HG02852 (cell line): ENCODE results near the gene CLSTN2.

Experiments
- ATAC-seq: cut with Tn5 transposase; IDR thresholded peaks from one replicate; pipeline ENCODE4 v1.9.1; 2021; ENCODE audit warnings: mild to moderate bottlenecking, moderate library complexity; ENCODE audit not compliant: unreplicated experiment

The CLSTN2 gene

GRCh38 chr3:140051019-140051957 lies 116.3 kb downstream of the CLSTN2 start:
- no peak for ATAC-seq

GRCh38 chr3:140052771-140053702 lies 118.1 kb downstream of the CLSTN2 start:
- ATAC-seq = no peak

GRCh38 chr3:140053794-140054193 lies 118.8 kb downstream of the CLSTN2 start:
- no peak for ATAC-seq

GRCh38 chr3:140055092-140055791 lies 120.3 kb downstream of the CLSTN2 start:
- no peak for ATAC-seq

GRCh38 chr3:140056047-140056446 lies 121.1 kb downstream of the CLSTN2 start:
- no peak for ATAC-seq

- ATAC-seq = no peak
Measured at GRCh38 chr3:140061211-140061610, 126.2 kb downstream of the CLSTN2 start.

- no peak for ATAC-seq
Measured at GRCh38 chr3:140062461-140062860, 127.5 kb downstream of the CLSTN2 start.

- ATAC-seq = no peak
Measured at GRCh38 chr3:140067487-140067886, 132.5 kb downstream of the CLSTN2 start.

- no peak for ATAC-seq
Measured at GRCh38 chr3:140068494-140069017, 133.6 kb downstream of the CLSTN2 start.

GRCh38 chr3:140073278-140074045 lies 138.5 kb downstream of the CLSTN2 start:
- no peak for ATAC-seq

- ATAC-seq = no peak
Measured at GRCh38 chr3:140076552-140076951, 141.6 kb downstream of the CLSTN2 start.

- no peak for ATAC-seq
Measured at GRCh38 chr3:140077406-140077805, 142.4 kb downstream of the CLSTN2 start.

GRCh38 chr3:140078343-140078742 lies 143.4 kb downstream of the CLSTN2 start:
- ATAC-seq = no peak

GRCh38 chr3:140078940-140079339 lies 144.0 kb downstream of the CLSTN2 start:
- no peak for ATAC-seq

GRCh38 chr3:140081887-140082286 lies 146.9 kb downstream of the CLSTN2 start:
- no peak for ATAC-seq

GRCh38 chr3:140085001-140085400 lies 150.0 kb downstream of the CLSTN2 start:
- no peak for ATAC-seq

- no peak for ATAC-seq
Measured at GRCh38 chr3:140086642-140087041, 151.7 kb downstream of the CLSTN2 start.

- no peak for ATAC-seq
Measured at GRCh38 chr3:140088058-140088457, 153.1 kb downstream of the CLSTN2 start.

GRCh38 chr3:140088513-140088912 lies 153.5 kb downstream of the CLSTN2 start:
- ATAC-seq = no peak
